NCI-H2029 (cell line): ENCODE data around the gene NEK5.
"Not testable (repeated sequence)": the region's sequence is repeated elsewhere in the genome, so short reads cannot be mapped to it uniquely, and the experiment has no call there.

ENCODE experiments used
- DNase-seq: peaks from one replicate; lab custom pipeline; 2025; lab: John Stamatoyannopoulos, UW

Gene NEK5

DNA sequence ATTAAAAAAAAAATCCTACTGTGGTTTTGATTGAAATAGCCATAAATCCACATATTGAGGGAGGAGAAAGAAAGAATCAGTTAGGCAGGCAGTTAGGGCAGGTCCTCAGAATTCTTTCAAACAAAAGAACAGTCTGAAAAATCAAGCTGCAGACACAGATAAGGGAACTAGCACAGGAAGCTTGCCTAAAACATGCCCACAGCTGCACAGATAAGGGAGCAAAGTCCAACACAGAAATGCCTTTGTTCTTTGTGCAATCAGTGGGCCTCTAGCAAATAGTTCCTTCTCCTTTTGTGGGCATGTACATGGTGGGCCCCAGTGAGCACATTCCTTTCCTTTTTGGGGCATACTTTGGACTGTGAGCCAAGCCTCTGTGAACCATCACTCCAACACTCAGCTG, 61.6 kb downstream of the NEK5 start:
- DNase-seq = no peak

DNA sequence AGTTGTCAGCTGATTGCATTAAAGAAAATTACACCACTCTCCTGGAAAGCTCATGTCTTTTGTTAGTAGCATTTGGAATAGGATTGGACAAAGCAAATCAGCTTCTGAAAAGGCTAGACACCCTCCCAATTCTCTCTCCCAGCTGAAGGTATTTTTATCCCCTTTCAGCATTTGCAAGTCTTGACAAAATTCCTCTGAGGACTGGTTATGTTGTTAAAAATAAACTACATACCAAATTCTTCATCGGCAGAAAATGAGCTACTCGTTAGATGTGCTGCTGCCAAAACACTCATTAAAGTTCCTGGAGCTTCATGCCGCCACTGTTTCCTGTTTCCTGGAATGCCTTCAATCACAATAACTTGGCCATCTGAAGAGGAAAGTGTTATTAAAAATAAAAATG, 67.3 kb downstream of the NEK5 start:
- DNase-seq = no peak

DNA sequence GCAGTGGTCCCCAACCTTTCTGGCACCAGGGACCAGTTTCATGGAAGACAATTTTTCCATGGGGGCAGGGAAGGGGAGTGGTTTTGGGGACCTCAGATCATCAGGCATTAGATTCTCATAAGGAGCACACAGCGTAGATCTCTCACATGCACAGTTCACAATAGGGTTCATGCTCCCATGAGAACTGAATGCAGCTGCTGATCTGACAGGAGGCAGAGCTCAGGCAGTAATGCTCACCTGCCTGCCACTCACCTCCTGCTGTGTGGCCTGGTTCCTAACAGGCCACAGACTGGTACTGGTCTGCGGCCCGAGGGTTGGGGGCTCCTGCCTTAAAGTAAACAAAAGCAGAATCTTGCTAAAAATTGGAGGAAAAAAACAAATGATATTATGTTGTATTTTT, 67.8 kb downstream of the NEK5 start:
- DNase-seq = not testable (repeated sequence)

DNA sequence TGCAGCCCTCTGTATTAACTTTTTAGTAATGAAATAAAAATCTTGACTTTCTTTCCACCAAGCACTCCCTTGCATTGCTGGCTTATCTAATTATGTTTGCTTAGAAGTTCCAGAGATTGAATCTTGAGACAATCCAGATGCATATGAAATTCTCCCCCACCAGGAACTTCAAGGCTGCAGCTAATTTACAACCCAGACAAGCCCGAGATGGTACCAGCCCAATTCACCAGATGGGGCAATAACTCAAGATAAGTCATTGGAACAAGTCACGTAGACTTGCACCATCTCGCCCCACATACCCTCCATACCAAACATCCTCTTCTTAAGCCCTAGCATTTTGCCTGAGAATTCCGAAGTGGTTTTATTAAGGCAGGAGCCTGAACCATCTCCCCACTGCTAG, 75.4 kb downstream of the NEK5 start:
- DNase-seq = no peak

DNA sequence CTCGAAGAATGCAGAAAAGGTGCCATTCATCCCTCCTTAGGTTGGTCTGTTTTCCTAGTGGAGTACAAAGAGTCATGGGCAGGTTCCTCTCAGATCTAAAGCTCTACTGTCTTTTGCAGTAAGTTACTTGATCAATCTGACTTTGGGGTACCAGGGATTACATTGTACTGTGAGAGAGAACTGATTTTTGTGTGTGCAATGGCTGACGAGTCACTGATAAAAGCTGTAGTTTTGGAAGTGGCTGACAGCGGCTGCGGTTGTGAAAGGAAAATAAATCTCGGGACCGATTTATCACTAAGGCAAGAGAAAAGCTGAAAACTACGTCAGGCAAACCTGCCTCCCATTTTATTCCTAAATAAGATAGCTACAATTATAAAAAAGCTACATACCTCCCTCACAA, 77.5 kb downstream of the NEK5 start:
- no peak for DNase-seq

DNA sequence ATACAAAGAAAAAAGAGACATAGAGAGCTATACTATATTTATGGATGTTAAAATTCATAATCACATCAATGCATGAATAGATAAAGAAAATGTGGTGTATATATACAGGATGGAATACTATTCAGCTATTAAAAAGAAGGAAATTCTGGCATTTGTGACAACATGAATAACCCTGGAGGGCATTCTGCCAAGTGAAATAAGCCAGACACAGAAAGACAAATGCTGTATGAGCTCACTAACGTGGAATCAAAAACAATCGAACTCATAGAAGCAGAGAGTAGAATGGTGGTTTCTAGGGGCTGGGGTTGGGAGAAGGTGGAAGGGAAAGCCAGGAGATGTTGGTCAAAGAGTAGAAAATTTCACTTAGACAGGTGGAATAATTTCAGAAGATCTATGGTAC, 80.4 kb downstream of the NEK5 start:
- no peak for DNase-seq

DNA sequence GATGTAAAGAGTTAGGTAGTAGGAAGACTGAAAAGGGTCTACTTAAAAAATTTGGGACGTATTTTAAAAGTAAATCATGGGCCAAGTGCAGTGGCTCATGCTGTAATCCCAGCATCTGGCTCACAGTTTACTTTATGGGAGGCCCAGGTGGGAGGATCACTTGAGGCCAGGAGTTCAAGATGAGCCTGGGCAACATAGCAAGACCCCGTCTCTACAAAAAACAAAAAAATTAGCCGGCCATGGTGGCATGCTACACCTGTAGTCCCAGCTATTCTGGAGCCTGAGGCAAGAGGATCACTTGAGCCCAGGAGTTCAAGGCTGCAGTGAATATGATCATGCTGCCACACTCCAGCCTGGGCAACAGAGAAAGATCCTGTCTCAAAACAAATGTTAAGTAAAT, 81.4 kb downstream of the NEK5 start:
- DNase-seq = no peak

DNA sequence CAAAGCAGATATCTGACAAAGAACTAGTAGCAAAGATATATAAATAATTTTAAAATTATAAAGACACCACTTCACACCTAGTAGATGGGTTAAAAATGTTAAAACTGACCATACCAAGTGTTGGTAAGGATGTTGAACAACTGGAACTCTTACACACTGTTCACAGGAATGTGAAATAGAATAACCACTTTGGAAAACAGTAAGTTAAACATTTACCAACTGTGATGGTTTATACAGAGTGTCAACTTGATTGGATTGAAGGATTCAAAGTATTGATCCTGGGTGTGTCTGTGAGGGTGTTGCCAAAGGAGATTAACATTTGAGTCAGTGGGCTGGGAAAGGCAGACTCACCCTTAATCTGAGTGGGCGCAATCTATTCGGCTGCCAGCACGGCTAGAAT, 85.2 kb downstream of the NEK5 start:
- DNase-seq = no peak

DNA sequence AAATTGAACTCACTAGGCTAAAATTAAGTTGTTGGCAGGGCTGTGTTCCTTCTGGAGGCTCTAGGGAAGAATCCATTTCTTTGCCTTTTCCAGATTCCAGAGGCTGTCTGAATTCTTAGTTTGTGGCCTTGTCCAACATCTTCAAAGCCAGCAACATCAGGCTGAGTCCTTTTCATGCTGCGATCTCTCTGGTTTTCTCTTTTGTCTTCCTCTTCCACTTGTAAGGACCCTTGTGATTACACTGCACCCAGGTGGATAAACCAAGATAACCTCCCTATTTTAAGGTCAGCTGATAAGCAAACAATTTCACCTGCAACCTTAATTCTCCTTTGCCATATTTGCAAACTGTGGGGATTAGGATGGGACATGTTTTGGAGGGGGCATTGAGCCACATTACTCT, 92.8 kb downstream of the NEK5 start:
- peak; percentile 9 for DNase-seq

DNA sequence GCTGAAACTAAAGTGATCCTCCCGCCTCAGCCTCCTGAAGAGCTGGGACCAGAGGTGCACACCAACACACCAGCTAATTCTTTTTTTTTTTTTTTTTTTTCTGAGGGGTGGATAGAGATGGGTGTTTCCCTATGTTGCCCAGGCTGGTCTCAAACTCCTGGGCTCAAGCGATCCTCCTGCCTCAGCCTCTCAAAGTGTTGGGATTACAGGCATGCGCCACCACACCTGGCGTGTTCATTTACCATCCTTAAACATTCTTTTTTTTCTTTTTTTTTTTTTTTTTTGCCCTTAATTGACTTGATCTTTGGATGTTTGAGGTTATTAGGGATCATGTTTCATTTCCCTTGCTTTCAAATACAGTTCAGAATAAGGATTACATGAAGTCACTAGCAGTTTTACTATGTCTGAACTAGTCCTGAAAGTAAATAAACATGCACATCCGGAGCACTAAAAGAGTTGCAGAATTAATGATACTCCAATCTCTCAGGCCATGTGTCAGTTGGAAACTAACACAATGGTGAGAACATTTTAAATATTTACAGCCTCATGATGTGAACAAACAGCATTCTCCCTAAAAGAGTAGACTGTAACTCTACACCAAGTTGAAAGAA, 94.2 kb downstream of the NEK5 start:
- peak; percentile 31 for DNase-seq

DNA sequence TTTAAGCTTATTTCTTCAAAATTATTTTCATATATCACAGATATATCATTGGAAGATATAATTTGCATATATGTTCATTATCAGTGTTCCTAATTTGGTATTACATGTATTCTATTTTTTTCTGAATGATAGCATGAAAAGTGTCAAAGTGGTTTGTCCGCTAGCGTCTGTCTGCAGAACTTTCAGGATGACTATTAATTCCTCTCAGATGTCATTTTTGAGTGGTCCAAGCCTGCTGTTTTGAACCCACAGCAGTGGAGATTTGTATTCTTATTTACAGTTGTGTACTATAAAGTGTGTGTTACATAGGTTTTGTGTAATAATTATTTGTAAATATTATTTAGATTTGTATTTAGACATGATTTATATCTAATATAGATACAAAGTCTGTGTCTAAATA, 95.8 kb downstream of the NEK5 start:
- no peak for DNase-seq

DNA sequence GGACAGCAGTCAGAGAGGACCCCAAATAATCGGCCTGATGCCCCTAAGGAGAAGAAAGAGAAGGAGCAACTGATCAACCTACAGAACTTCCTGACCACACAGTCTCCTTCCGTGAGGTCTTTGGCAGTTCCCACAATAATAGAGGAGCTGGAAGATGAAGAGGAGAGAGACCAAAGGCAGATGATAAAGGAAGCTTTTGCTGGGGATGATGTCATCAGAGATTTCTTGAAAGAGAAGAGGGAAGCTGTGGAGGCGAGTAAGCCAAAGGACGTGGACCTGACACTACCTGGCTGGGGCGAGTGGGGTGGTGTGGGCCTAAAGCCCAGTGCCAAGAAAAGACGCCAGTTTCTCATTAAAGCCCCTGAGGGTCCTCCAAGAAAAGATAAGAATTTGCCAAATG, 98.5 kb downstream of the NEK5 start:
- not testable (repeated sequence) for DNase-seq

DNA sequence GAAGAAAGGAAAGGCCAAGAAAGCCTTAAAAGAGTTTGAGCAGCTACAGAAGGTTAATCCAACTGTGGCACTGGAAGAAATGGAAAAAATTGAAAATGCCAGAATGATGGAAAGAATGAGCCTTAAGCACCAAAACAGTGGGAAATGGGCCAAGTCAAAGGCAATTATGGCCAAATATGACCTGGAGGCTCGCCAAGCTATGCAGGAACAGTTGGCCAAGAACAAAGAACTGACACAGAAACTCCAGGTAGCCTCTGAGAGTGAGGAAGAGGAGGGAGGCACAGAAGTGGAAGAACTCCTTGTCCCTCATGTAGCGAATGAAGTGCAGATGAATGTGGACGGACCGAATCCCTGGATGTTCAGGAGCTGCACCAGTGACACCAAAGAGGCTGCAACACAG, 99.3 kb downstream of the NEK5 start:
- peak; percentile 4 for DNase-seq

DNA sequence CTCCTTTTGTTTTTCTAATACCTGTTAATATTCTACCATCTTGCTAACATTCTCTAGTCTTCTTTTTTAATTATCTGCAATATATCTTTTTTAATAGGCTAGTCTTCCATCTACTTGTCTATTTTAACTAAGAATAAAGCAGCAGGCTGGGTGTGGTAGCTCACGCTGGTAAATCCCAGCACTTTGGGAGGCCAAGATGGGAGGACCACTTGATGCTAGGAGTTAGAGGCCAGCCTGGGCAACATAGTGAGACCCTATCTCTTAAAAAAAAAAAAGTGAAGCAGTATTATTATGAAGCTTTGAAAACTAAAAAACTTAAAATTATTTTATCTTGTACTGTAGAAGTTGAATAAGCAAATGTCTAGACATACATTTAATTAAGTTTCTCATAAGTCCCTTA, 101.0 kb downstream of the NEK5 start:
- DNase-seq = no peak

DNA sequence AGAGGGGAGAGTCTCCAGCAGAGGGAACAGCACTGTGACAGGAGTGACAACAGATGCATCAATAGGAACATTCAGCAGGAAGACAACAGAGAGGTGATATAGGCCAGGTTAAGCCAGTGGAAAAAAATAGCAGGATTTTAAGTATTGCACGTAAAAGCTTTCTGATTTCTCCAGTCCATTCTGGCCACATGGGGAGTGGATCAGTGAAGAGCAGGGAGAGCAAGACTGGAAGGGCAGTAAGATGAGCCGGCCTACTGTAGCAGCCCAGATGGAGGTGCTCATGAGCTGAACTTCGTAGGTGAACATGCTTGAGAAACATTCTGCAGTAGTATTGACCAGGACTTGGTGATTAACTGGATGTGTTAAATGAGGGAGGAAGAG, 102.6 kb downstream of the NEK5 start:
- no peak for DNase-seq

DNA sequence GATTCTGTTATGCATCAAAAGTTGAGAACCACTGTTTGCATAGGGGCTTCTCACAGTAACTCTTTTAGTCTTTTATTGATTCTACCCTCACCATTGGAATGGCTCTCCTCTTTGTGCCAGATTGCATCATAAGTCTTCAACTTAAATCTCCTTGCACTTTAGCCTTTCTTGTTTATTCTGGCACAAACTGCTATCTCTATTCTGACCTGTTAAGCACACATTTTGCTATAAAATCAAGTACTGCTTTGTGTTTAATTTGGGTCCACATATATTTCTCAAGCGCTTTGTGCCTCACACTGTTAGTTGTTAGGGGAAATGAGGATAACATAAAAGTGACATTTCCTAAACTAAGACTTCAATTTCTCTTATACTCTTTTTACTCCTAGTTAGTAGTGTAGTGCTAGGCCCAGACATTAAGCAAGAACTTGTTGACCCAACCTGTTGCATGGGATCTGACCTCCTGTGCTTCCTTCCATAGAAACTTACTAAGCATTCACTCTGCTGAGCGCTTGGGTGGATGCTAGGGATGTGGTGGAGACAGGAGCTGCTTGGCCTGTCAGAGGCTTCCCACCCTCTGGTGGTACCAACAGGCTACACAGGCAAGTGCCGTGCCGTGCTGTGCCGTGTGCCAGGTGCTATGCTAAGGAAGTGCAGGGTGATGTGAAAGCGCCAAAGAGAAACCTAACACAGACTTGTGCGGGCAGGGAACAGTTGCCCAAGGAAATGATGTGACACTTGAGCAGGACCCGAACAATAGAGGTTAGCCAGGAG, 103.2 kb downstream of the NEK5 start:
- no peak for DNase-seq

DNA sequence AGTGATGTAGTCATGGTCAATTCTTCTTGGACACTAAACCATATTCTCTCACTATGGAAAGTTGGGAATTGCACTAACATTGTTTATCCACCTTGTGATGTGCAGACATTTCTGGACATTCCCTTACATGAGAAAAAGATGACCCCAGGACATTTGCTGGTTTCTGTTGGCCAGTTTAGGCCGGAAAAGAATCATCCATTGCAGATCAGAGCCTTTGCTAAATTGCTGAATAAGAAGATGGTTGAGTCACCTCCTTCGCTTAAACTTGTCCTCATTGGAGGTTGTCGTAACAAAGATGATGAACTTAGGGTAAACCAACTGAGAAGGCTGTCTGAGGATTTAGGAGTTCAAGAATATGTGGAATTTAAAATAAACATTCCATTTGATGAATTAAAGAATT, 104.4 kb downstream of the NEK5 start, which contains the start of gene UTP14C:
Gene UTP14C, plus strand, starts transcription at position 211 of the 400 bp plus-strand sequence. CDS start 4,114 bp downstream, outside the sequence.
- no peak for DNase-seq

DNA sequence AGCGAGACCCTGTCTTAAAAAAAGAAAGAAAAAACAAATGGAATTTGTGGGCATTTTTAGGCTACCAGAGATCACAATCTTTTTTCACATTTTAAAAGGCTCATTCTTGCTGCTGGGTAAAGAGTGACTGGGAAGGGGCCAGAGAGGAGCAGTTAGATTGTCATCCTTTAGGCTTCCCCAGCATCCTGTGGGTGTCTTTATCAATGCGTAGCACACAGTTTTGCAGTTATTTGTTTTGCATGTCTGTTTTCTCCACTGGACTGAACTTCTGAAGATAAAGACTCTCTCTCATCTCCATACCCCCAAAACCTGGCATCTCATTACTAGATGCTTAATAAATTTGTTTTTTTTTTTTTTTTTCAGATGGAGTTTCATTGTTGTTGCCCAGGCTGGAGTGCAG, 106.5 kb downstream of the NEK5 start:
- DNase-seq = no peak

DNA sequence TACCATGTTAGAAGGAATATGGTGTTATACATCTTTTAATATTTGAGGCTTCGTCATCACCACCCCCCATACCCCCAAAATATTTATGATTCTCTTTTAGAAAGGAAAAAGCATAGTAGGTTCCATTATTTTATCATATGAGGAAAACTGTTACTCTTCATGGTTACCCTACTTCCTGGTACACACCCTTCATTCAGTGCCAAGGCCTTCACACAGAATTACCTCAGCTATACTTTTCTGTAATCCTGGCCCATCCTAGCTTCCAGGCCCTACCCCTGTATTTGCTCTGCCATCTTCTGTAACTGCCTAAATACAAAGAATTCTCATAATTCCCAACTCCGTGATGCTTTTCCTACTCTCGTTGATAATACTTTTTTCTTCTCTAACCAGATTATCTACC, 108.7 kb downstream of the NEK5 start:
- DNase-seq = no peak

DNA sequence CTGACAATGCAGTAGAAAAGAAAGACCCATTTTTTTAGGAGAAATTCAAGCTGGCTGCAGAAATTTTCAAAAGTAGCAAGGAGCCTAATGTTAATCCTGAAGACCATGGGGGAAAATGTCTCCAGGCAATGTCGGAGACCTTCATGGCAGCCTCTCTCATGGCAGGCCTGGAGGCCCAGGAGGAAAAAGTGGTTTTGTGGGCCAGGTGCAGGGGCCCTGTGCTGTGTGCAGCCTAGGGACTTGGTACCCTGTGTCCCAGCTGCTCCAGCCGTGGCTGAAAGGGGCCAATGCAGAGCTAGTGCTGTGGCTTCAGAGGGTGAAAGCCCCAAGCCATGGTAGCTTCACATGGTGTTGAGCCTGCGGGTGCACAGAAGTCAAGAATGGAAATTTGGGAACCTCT, 112.6 kb downstream of the NEK5 start:
- DNase-seq = no peak

DNA sequence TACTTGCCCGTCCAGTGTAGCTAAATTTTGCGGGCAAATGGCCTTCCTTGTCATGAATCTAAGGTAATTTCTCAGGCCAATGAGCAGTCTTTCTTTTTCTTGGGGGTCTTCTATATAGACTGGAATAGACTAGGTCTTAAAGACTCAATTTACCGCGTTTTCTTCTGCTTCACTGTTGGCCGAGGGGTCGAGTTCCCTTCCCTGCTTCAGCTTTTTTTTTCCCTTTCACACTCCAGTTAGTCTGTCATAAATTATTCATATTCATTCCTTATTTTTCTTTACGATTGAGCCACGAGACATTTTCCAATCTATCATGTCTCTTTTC, 116.4 kb downstream of the NEK5 start:
- DNase-seq = no peak

DNA sequence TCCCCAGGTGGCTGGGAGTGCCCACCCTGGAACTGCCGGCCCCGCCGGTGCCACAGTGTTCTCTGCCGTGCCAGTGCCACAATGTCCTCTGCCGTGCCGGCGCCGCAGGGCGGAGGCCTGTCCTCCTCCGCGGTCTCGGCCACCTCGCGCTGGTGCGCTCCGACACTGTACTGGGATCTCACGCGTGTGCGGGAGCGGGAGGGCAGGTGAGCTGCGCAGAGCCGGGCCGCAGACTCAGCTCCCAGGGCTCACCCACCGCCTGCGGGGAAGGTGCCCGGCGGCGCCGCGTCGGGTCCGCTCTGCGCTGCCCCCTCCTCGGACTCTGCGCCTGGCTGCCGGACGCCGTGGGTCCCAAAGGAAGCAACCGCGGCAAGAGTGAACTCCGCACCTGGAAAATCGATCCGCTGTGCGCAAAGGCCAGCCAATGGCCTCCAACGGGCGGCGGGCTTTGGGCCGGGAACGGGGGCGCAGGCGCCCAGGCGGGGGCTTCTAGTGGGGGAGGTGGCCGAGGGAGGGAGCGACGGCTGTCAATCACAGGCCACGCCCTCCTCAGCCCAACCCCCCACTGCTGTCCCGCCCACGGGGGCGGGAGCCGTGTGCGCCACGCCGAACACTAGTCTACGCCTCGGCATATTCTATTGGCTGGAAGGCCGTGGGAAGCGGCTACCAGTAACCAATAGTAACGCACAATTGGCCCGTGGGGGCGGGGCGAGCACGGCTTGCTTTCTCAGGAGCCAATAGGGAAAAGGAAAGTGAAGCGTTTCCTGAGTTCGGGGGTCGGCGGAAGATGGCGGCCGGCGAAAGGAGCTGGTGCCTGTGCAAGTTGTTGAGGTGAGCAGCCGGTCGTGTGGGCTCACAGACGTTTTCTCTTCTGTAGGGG, 117.0 kb downstream of the NEK5 start, which contains the start of gene ALG11:
Gene ALG11, plus strand, starts transcription at position 767 of the 880 bp plus-strand sequence. Its CDS starts 21 bp downstream, at position 788.
- peak; percentile 89 for DNase-seq
